ENCODE results near the gene HIBCH.

Gene HIBCH

GRCh38 chr2:190207930-190208329, 111.7 kb downstream of the HIBCH start:
- H3K27ac ChIP-seq, result no peak overlapping the region
- no peak for TF ChIP-seq CTCF (conservative IDR thresholded peaks at IDR 0.05)
- no peak for TF ChIP-seq ZFX (IDR thresholded peaks at IDR 0.05)

GRCh38 chr2:190205657-190206056, 114.0 kb downstream of the HIBCH start:
- TF ChIP-seq ZFX (IDR thresholded peaks at IDR 0.05), result no peak
- TF ChIP-seq CTCF (conservative IDR thresholded peaks at IDR 0.05), result no peak
- no peak overlapping the region for H3K27ac ChIP-seq

GRCh38 chr2:190202604-190203003, 117.0 kb downstream of the HIBCH start:
- no peak for TF ChIP-seq ZFX (IDR thresholded peaks at IDR 0.05)
- TF ChIP-seq CTCF (conservative IDR thresholded peaks at IDR 0.05), result no peak
- no peak overlapping the region for H3K27ac ChIP-seq

- TF ChIP-seq ZFX (IDR thresholded peaks at IDR 0.05) (no peak), CTCF (conservative IDR thresholded peaks at IDR 0.05) (no peak)
- H3K27ac ChIP-seq, result no peak overlapping the region
Measured at GRCh38 chr2:190202018-190202417, 117.6 kb downstream of the HIBCH start.

GRCh38 chr2:190200603-190201002, 119.0 kb downstream of the HIBCH start:
- no peak overlapping the region for H3K27ac ChIP-seq
- TF ChIP-seq CTCF (conservative IDR thresholded peaks at IDR 0.05) (no peak), ZFX (IDR thresholded peaks at IDR 0.05) (no peak)

- no peak for TF ChIP-seq CTCF (conservative IDR thresholded peaks at IDR 0.05)
- TF ChIP-seq ZFX (IDR thresholded peaks at IDR 0.05), result no peak
Measured at GRCh38 chr2:190199530-190199929, 120.1 kb downstream of the HIBCH start.

GRCh38 chr2:190199109-190199508, 120.5 kb downstream of the HIBCH start:
- H3K27ac ChIP-seq, result no peak overlapping the region
- TF ChIP-seq CTCF (conservative IDR thresholded peaks at IDR 0.05) (no peak), ZFX (IDR thresholded peaks at IDR 0.05) (no peak)

More at GRCh38 chr2:190199530-190199929, 120.1 kb downstream of the HIBCH start:
- H3K27ac ChIP-seq, result no peak overlapping the region
